ENCODE results near the gene ACTG2.
A peak's percentile ranks its signal among the peaks of the same experiment; 100 is the strongest.
"Not testable (repeated sequence)": the region's sequence is repeated elsewhere in the genome, so short reads cannot be mapped to it uniquely, and the experiment has no call there.

Gene ACTG2

DNA sequence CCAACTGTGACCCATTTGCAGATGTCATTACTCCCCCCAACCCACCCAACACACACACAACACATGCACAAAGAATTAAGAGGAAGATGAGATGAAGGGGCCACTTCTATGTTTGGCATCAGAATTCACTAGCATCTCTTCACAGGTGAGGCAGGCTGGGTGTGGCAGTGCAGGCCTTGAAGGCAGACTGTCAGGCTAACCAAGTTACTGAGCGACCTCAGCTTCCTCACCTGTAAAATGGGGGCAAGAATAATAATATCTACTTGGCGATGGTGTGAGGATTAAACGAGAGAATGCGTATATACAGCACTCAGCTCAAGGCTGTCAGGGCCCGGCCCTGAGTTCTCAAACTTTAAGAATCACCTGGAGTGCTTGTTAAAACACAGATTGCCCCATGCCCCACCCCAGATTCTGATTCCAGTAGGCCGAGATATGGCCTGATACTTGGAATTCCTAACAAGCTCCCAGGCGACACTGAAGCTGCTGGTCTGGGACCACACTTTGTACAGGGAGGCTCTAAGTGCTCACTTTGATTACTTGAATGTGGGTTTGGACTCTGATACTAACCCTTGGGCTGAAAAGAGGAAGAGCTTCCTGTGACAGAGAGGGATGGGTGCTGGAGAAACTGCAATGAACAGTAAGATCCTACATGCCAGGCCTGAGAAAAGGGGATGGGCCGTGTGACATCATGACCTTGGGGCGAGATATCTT is 1.1 kb downstream of the ACTG2 start:
- no peak for DNase-seq

DNA sequence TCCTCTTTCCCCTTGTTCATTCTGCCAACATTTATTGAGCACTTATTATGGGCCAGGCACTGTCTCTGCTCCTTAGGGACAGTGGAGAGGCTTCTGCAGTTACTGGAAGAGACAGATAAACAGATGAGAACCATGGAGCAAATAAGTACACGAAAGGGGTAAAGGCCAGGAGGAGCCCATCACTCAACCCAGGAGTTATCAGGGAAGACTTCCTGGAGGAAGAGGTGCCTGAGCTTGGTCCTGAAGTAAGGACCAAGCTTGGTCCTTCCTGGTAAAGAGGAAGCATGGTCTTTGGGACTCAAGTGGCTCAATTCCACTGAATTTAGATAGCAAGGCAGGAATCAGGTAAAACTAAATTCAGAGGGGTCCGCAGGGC is 1.7 kb downstream of the ACTG2 start:
- DNase-seq = no peak

GRCh38 chr2:73894877-73895276 is 2.1 kb downstream of the ACTG2 start:
- DNase-seq = no peak

DNA sequence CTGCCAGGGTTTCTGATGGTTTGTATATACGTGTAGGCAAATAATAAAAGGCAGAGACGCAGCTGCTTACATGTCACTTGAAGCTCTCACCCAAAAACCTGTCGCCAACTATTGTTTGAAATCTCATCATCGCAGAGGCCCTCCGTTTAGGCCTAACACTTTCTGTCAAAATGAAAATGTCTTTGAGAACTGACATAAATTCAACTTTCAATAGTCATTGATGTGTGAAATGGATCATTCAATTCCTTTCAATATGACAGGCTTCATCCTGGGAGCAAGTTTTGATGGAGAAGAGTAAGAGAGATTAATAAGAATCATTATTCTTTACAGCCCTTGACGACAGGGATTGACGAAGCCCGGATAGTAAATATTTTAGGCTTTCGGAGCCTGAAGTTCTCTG is 2.7 kb downstream of the ACTG2 start:
- no peak for DNase-seq

GRCh38 chr2:73896362-73897239 is 3.8 kb downstream of the ACTG2 start:
- peak; percentile 54 for DNase-seq

DNA sequence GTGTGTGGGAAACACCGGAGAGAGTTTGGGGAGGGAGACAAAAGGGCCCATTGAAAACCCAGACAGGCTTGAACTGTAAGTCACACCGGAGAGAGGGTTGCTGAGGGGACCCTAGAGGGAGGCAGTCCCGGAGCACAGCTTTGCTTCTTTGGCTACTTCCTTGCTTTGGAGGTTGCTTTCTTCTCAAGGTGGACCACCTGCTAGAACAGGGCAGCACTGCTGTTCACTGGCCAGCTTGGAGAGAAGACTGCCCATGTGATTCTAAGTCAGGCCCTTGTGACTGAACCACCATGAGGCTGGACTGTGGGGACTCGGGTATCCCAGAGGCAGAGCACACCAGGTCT is 4.4 kb downstream of the ACTG2 start:
- no peak for DNase-seq

GRCh38 chr2:73897934-73898333 is 5.1 kb downstream of the ACTG2 start:
- no peak for DNase-seq

- DNase-seq = no peak
Measured at GRCh38 chr2:73899801-73900336, 7.1 kb downstream of the ACTG2 start.

DNA sequence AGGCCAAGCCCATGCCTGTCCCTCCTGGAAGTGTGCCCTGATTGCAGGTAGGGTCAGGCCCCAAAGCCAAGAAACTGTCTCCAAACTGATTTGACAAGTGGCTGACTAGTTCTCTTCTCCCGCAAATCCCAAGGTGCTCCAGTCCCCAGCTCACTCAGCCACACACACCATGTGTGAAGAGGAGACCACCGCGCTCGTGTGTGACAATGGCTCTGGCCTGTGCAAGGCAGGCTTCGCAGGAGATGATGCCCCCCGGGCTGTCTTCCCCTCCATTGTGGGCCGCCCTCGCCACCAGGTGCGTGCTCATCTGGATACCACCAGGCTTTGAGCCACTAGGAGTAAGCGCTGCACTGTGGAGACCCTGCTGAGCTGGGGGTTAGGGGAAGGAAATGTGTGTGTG is 8.3 kb downstream of the ACTG2 start:
- DNase-seq = no peak

DNA sequence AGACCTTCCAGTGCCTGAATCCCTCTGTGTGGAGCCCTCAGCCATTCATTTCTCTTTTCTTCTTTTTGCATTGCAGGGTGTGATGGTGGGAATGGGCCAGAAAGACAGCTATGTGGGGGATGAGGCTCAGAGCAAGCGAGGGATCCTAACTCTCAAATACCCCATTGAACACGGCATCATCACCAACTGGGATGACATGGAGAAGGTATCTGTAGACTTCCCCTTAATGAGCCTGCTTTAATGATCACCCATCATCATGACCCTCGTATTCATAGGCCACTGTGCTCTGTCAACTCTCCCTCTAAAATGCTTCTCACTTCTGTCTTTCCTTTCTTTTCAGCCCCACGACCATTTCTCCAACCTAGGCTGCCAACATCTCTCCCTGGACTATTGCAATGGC is 9.5 kb downstream of the ACTG2 start:
- DNase-seq = no peak

GRCh38 chr2:73903313-73903712 is 10.5 kb downstream of the ACTG2 start:
- no peak for DNase-seq

DNA sequence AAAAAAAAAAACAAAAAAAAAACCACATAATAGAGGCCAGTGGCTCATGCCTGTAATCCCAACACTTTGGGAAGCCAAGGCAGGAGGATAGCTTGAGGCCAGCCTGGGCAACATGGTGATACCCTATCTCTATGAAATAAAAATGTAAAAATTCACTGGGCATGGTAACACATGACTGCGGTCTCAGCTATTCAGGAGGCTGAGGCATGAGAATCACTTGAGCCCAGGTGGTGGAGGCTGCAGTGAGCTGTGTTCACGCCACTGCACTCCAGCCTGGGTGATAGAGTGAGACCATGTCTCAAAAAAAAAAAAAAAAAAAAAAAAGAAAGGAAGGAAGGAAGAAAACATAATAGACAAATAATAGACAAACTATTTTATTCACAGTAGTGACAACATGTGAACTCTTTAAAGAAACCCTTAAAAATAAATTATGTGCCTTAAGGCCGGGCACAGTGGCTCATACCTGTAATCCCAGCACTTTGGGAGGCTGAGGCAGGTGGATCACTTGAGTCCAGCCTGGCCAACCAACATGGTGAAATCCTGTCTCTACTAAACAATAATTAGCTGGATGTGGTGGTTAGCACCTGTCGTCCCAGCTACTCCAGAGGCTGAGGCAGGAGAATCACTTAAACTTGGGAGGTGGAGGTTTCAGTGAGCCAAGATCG is 11.3 kb downstream of the ACTG2 start:
- not testable (repeated sequence) for DNase-seq

GRCh38 chr2:73904952-73905351 is 12.1 kb downstream of the ACTG2 start:
- DNase-seq = no peak

DNA sequence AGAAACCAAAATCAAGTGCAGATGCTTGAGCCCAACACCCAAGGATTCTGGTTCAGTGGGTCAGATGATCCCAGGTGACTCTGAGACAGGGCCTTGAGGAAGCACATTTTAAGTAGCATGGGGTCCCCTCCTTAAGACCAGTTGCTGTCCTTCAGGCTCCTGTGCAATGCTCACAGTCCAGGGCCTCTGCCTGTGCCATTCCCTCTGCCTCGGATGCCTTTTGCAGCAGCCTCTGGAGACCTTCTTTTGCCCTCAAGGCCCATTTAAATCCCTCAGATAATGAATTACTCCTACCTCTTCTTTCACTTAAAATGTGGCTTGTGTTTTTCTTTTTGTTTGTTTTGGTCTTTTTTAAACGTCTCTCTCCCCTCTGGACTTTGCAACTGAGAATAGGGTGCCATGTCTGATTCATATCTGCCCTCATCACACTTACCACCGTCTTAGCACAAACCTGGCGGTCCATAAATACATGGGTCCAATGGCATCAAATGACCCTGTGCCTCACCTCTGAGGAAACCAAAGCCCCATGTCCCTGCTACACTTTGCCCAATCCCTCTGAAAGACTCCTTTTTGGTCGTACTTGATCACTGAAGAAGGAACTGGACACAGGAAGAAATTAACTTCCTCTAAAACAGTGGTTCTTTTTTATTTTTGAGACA is 14.2 kb downstream of the ACTG2 start:
- DNase-seq = no peak

DNA sequence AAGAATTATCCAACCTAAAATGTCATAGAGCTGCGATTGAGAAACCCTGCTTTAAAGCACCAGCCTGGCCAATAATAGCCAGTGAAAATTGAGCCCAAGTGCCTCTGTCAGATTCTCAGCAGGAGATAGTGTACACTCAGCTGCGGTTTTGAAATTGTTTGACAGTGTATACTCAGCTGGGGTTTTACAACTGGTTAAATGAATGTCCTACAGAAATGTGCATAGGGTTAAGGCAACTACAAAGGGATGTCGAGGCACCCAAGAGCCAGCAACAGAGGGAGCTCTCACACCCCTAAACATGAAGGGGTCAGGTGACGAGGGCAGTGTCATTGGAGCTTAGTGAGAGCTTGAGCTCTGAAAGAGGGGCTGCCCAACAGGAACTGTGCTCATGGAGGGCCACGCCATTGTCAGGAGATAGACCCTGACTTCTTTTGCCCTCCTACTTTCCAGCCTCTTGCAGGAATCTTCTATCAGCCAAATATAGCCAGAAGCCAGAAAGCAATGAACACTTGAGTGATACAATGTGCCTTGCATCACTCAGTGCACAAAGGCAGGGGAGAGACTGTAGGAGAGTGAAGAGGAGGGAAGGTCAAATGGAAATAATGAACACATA is 15.1 kb downstream of the ACTG2 start:
- peak; percentile 53 for DNase-seq

DNA sequence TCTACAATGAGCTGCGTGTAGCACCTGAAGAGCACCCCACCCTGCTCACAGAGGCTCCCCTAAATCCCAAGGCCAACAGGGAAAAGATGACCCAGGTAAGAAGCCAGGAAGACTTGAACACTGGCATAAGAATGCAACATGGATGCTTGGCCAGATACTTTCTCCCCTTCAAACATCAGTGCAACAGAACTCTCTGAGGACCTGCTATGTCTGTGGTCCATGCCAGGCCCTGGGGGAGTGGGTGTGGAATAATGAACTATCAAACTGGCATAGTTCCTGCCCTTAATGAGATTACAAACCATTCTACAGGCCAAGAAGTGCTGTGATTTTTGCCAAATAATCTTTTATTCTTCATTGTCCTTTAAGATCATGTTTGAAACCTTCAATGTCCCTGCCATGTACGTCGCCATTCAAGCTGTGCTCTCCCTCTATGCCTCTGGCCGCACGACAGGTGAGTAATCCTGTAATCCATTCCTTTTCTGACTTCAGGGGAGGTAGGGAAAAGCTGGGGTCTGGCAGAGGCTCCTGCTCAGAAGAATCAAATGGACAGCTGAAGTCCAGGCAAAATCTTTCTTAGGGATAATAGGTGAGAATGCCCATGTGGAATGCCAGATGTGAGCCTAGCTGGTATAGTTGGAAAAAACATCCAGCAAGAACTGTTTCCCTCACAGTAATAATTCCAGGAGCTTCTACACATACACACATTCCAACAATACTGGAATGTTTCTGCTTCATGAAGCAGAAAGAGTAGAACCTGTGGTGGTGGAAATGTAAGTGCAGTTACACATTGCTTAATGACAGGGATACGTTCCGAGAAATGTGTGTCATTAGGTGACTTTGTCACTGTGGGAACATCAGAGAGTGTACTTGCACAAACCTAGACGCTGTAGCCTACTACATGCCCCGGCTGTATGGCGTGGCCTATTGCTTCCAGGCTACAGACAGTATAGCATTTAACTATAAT is 16.2 kb downstream of the ACTG2 start:
- DNase-seq = no peak

DNA sequence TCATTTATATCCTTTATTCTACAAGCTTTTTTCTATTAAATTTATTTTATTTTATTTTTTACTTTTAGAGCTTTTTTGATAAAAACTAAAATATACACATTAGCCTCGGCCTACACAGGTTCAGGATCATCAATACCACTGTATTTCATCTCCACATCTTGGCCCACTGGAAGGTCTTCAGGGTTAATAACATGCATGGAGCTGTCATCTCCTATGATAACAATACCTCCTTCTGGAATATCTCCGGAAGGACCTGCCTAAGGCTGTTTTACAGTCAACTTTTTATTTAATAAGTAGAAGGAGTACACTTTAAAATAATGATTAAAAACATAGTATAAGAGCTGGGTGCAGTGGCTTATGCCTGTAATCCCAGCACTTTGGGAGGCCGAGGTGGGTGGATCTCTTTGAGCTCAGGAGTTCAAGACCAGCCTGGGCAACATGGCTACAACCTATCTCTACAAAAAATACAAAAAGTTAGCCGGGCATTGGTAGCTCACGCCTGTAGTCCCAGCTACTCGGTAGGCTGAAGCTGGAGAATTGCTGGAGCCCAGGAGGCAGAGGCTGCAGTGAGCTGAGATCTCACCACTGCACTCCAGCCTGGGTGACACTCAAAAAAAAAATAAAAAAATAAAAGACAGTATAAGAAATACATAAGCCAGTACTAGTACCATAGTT is 18.2 kb downstream of the ACTG2 start:
- DNase-seq = no peak

DNA sequence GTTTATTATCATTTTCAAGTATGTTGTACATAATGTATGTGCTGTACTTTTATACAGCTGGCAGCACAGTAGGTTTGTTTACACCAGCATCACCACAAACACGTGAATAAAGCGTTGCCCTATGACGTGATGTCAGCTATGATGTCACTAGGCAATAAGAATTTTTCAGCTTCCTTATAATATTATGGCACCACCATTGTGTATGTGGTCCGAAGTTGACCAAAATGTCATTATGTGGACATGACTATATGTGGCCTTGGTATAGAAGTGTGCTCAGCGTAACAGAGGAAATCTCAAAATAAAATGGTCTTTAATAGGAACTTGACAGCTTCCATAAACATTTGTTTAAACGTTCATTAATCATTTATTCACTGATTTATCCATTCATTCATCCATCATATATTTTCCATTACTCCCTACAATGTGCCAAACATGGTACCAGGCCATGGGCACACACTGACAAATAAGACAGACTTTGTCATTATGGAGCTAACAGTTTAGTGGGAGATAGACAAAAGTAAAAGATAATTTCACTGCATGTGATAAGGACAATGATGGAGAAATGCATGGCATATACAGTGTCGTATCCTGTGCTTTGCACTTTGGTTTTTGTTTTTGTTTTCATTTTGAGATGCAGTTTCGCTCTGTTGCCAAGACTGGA is 18.9 kb downstream of the ACTG2 start:
- DNase-seq = no peak

GRCh38 chr2:73913414-73914054 is 20.7 kb downstream of the ACTG2 start:
- DNase-seq = no peak

DNA sequence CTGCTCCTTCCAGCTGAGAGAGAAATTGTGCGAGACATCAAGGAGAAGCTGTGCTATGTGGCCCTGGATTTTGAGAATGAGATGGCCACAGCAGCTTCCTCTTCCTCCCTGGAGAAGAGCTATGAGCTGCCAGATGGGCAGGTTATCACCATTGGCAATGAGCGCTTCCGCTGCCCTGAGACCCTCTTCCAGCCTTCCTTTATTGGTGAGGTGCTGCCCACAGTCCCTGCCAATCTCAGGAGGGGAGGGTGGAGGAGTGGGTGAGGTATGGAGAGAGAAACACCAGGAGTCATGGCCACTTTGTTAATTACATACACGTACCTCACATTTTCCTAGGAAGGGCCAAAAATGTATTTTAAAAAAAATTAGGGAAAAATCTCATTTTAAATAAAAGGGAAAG is 21.9 kb downstream of the ACTG2 start:
- no peak for DNase-seq

Data from activated CD4-positive, alpha-beta T cell treated with anti-CD3 and anti-CD28 coated beads for 48 hours (primary cell).